Measurements from ENCODE around the gene ADAT2. TPM values are rescaled to one million over a fixed set of nuclear protein-coding genes. Genes with fewer than 3 reads are reported as not detected.

The ADAT2 gene
- total and polyA plus RNA-seq, 2 of the 4 experiments (the other 2 are of a cell fraction), result 2.7 to 5.4 TPM

GRCh38 chr6:143408787-143409162 lies 41.7 kb downstream of the ADAT2 start:
- no peak for DNase-seq
- no peak overlapping the region for H2AK9ac ChIP-seq (replicated peaks; ENCODE audit: low read depth, low read length, poor library complexity)
- H4K5ac ChIP-seq (ENCODE audit: low read depth, low read length), result no peak overlapping the region
- in situ Hi-C loops (cut with MboI; ENCODE audit: low sequenced_read_pairs) (no loop called here), dilution Hi-C loops (cut with HindIII; ENCODE audit: low sequenced_read_pairs, unreplicated experiment) (no loop called here), intact Hi-C loops (cut with micrococcal nuclease) (no loop called here)
- no peak overlapping the region for H3K4ac ChIP-seq (ENCODE audit: low read depth, low read length)
- ChIA-PET CTCF (no interaction called here), POLR2A (ENCODE audit: unreplicated experiment) (no interaction called here)
- H2BK15ac ChIP-seq (ENCODE audit: low read depth, low read length), result no peak overlapping the region
- no peak overlapping the region for H4K8ac ChIP-seq (ENCODE audit: low read depth in 2 of 2, low read length in 2 of 2)
- no peaks in the 10 kb centered on the region; the same call in none of the 2 replicates for H3K27me3 ChIP-seq (ENCODE audit: control insufficient read depth, insufficient read depth, low read length)
- H2BK120ac ChIP-seq (ENCODE audit: low read depth, low read length), result no peak overlapping the region
- no peaks in the 10 kb centered on the region for H4K20me1 ChIP-seq (ENCODE audit: insufficient read depth, low read length)
- no peak overlapping the region for H3K9ac ChIP-seq (ENCODE audit: low read depth, low read length)
- no peak overlapping the region for H3K4me2 ChIP-seq (ENCODE audit: low read depth, low read length)
- no peak overlapping the region for H2BK20ac ChIP-seq (ENCODE audit: low read depth, low read length)
- no peaks in the 10 kb centered on the region for H3K9me1 ChIP-seq (ENCODE audit: insufficient read depth, low read length)
- no peak overlapping the region for H3K18ac ChIP-seq (ENCODE audit: low read depth, low read length)
- H3K27ac ChIP-seq (ENCODE audit: insufficient read depth, low read length), result no peak overlapping the region
- no TSS peak for BruUV-seq (replicated peaks)
- H3K14ac ChIP-seq (replicated peaks; ENCODE audit: low read depth, low read length), result no peak overlapping the region
- H2AFZ ChIP-seq (replicated peaks; ENCODE audit: low read length, poor library complexity), result no peak overlapping the region
- H3K23ac ChIP-seq (ENCODE audit: low read depth, low read length), result no peak overlapping the region
- no peak for ATAC-seq (ENCODE audit: low read depth)
- no peak overlapping the region for H4K91ac ChIP-seq (ENCODE audit: insufficient read depth, low read depth, low read length)
- no peaks in the 10 kb centered on the region; the same call in 1 of the 2 replicates for H3K4me1 ChIP-seq (ENCODE audit: control insufficient read depth, insufficient read depth, low read length)
- H2AK5ac ChIP-seq (ENCODE audit: low read depth, low read length), result no peak overlapping the region
- no peaks in the 10 kb centered on the region for H3K36me3 ChIP-seq (ENCODE audit: control insufficient read depth, insufficient read depth, low read length)
- no peak overlapping the region for H2BK5ac ChIP-seq (ENCODE audit: low read depth, low read length, poor library complexity, severe bottlenecking)
- no peaks in the 10 kb centered on the region for H3K9me3 ChIP-seq (ENCODE audit: control insufficient read depth, insufficient read depth, low read length)
- H3K79me1 ChIP-seq (ENCODE audit: low read depth in 1 of 2, low read length in 2 of 2), result no peaks in the 10 kb centered on the region
- no peak overlapping the region for H3K56ac ChIP-seq (ENCODE audit: extremely low read depth, insufficient read depth, low read length)
- TF ChIP-seq ELK1 (IDR thresholded peaks at IDR 0.05; ENCODE audit: borderline replicate concordance, low read depth, low read length) (no peak), SMC3 (IDR thresholded peaks at IDR 0.05; ENCODE audit: low read depth, low read length) (no peak)
- H3K4me3 ChIP-seq (ENCODE audit: insufficient read depth, low read depth, low read length), result no peak overlapping the region
